ENCODE data around the gene SHOC2.

Gene SHOC2

DNA sequence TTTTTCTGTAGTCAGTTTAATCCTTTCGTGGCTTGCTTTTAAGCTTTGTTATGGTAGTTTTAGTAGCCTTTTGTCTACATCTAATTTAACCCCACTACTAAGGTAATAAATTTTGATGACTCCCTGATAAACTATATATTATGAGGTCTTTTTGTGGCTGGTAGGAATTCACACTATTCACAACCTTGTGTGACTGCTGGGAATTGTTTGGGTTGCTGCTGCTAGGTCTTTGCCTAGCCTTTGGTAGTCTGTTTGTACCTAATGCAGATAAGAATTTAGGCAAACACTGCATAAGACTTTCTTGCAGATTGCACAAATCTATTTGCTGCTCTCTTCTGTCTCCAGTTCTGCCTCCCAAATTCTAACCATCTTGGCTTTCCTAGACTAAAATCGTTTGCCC lies 58.3 kb downstream of the SHOC2 start:
- Histone ChIP-seq H3K4me1 (ENCODE audit: control insufficient read depth, insufficient read depth, low read length) (no peaks in the 10 kb centered on the region), H3K9me3 (ENCODE audit: control insufficient read depth, insufficient read depth, low read length) (no peaks in the 10 kb centered on the region), H3K36me3 (ENCODE audit: control insufficient read depth, insufficient read depth, low read length) (no peaks in the 10 kb centered on the region), H3K27me3 (ENCODE audit: control insufficient read depth, insufficient read depth, low read length) (no peaks in the 10 kb centered on the region), H3K9ac (ENCODE audit: low read depth, low read length) (no peak overlapping the region), H3K4me3 (ENCODE audit: low read depth, low read length) (no peak overlapping the region)

- no peaks in the 10 kb centered on the region for H3K4me1 ChIP-seq (ENCODE audit: control insufficient read depth, insufficient read depth, low read length)
- no peaks in the 10 kb centered on the region for H3K36me3 ChIP-seq (ENCODE audit: control insufficient read depth, insufficient read depth, low read length)
Observed at GRCh38 chr10:110978204-110978603, 58.8 kb downstream of the SHOC2 start.

DNA sequence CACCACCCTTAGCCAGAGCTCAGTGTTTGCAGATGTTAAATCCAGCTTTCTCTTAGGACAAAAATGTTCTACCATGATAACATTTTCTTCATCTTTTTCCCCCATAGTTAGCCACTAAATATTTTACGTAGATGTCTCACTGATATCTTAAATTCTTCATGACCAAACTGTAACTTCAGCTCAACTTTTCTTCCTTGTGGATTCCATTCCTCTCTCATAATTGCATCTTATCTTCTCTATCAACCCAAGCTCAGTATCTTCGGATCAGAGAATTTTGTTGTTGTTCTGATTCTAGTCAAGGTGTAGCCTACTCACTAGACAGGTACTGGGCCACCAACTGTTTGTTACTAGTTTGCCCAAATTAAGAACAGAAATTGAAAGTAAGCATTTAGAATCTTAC lies 60.2 kb downstream of the SHOC2 start:
- H3K4me3 ChIP-seq (ENCODE audit: low read depth, low read length), result no peak overlapping the region
- H3K27me3 ChIP-seq (ENCODE audit: control insufficient read depth, insufficient read depth, low read length), result no peaks in the 10 kb centered on the region
- no peaks in the 10 kb centered on the region for H3K9me3 ChIP-seq (ENCODE audit: control insufficient read depth, insufficient read depth, low read length)
- no peaks in the 10 kb centered on the region for H3K4me1 ChIP-seq (ENCODE audit: control insufficient read depth, insufficient read depth, low read length)
- H3K9ac ChIP-seq (ENCODE audit: low read depth, low read length), result no peak overlapping the region
- no peaks in the 10 kb centered on the region for H3K36me3 ChIP-seq (ENCODE audit: control insufficient read depth, insufficient read depth, low read length)

More at GRCh38 chr10:110978204-110978603, 58.8 kb downstream of the SHOC2 start:
- Histone ChIP-seq H3K4me3 (ENCODE audit: low read depth, low read length) (no peak overlapping the region), H3K27me3 (ENCODE audit: control insufficient read depth, insufficient read depth, low read length) (no peaks in the 10 kb centered on the region), H3K9ac (ENCODE audit: low read depth, low read length) (no peak overlapping the region), H3K9me3 (ENCODE audit: control insufficient read depth, insufficient read depth, low read length) (no peaks in the 10 kb centered on the region)

- H3K9ac ChIP-seq (ENCODE audit: low read depth, low read length), result no peak overlapping the region
- no peaks in the 10 kb centered on the region for H3K4me1 ChIP-seq (ENCODE audit: control insufficient read depth, insufficient read depth, low read length)
- H3K27me3 ChIP-seq (ENCODE audit: control insufficient read depth, insufficient read depth, low read length), result no peaks in the 10 kb centered on the region
- no peak overlapping the region for H3K4me3 ChIP-seq (ENCODE audit: low read depth, low read length)
- no peaks in the 10 kb centered on the region for H3K36me3 ChIP-seq (ENCODE audit: control insufficient read depth, insufficient read depth, low read length)
- H3K9me3 ChIP-seq (ENCODE audit: control insufficient read depth, insufficient read depth, low read length), result no peaks in the 10 kb centered on the region
Observed at GRCh38 chr10:110980807-110981206, 61.4 kb downstream of the SHOC2 start.

DNA sequence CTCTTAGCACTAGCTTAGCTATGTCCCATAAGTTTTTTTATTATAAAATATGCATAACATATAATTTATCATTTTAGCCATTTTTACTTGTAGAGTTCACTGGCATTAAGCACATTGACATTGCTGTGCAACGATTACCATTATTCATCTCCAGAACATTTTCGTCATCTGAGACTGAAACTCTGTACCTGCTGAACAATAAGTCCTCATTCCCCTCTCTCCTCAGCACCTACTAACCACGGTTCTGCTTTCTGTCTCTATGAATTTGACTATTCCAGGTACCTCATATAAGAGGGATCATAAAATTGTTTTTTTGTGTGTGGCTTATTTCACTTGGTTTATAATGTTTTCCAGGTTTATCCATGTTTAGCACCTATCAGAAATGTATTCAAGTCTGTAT lies 64.1 kb downstream of the SHOC2 start:
- Histone ChIP-seq H3K9me3 (ENCODE audit: control insufficient read depth, insufficient read depth, low read length) (no peaks in the 10 kb centered on the region), H3K4me3 (ENCODE audit: low read depth, low read length) (no peak overlapping the region), H3K36me3 (ENCODE audit: control insufficient read depth, insufficient read depth, low read length) (no peaks in the 10 kb centered on the region), H3K4me1 (ENCODE audit: control insufficient read depth, insufficient read depth, low read length) (no peaks in the 10 kb centered on the region), H3K27me3 (ENCODE audit: control insufficient read depth, insufficient read depth, low read length) (no peaks in the 10 kb centered on the region), H3K9ac (ENCODE audit: low read depth, low read length) (no peak overlapping the region)

DNA sequence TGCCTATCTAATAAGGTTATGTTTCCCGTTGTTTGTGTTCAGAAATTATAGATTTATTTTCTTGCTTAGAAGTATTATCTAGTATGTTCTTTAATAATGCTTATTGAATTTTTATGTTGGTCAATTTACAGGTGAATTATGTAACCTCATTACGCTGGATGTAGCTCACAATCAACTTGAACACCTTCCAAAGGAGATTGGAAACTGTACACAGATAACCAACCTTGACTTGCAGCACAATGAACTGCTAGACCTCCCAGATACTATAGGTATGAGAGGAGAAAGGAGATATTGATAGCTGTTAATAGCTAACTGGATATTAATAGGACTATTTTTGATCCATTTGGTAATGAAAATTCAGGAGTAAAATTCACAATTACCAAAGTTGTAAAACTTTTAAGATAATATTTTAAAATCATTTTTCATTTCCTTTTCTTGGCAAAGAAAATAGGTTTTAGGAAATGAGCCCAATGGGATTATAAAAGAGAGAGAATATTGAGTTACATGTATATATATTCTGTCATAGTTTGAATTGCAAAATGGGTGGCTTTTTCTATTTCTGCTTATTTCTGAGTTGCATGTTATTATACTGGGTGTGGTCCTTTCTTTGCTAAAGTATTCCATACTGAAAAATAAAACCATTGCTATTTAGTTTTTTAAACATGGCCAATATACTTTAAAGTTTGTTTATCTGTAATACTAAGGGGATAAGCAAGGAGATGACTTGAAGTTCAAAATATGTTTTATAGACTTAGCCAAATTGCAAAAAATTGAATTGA lies 66.3 kb downstream of the SHOC2 start:
- H3K4me3 ChIP-seq (ENCODE audit: low read depth, low read length), result no peak overlapping the region
- H3K36me3 ChIP-seq (ENCODE audit: control insufficient read depth, insufficient read depth, low read length), result no peaks in the 10 kb centered on the region
- H3K9me3 ChIP-seq (ENCODE audit: control insufficient read depth, insufficient read depth, low read length), result no peaks in the 10 kb centered on the region
- H3K27me3 ChIP-seq (ENCODE audit: control insufficient read depth, insufficient read depth, low read length), result no peaks in the 10 kb centered on the region
- H3K9ac ChIP-seq (ENCODE audit: low read depth, low read length), result no peak overlapping the region
- H3K4me1 ChIP-seq (ENCODE audit: control insufficient read depth, insufficient read depth, low read length), result no peaks in the 10 kb centered on the region

GRCh38 chr10:110989016-110989415 lies 69.6 kb downstream of the SHOC2 start:
- no peaks in the 10 kb centered on the region for H3K9me3 ChIP-seq (ENCODE audit: control insufficient read depth, insufficient read depth, low read length)
- no peaks in the 10 kb centered on the region for H3K36me3 ChIP-seq (ENCODE audit: control insufficient read depth, insufficient read depth, low read length)
- H3K4me1 ChIP-seq (ENCODE audit: control insufficient read depth, insufficient read depth, low read length), result no peaks in the 10 kb centered on the region
- H3K27me3 ChIP-seq (ENCODE audit: control insufficient read depth, insufficient read depth, low read length), result no peaks in the 10 kb centered on the region
- no peak overlapping the region for H3K9ac ChIP-seq (ENCODE audit: low read depth, low read length)
- H3K4me3 ChIP-seq (ENCODE audit: low read depth, low read length), result no peak overlapping the region

DNA sequence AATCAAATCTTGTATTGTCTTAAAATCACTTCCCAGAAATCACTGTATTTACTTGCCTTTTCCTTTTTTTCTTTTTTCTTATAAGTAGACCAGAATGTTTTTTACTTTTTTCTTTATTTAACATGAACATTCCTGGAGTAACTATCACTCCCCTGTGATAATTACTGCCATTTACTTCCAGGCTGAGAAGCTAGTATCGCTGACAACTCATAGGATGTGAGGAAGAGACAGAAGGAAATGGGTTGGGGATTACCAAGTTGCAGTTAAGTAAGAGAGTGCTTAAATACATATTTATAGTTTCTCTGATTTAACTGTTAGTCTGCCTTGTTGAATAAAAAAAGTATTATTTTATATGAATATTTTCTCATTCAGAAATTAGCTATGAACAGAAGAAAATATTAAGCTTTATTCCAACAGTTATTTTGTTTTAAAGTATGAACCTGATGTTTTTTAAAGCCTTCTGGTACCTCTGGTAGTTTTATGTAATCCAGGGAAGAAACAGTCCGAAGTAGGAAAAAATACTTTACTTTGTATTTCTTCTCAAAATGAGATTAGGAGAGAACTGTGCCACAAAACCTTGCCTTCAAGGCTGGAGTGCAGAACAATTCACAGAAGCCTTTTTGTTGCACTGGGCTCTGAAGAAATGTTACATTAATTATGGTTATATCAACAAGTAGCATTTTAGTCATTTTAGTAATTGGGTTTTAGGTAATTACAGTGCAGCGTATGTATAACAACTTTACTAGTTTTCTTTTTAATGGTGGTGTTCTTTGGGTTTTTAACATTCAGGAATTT lies 72.8 kb downstream of the SHOC2 start:
- Histone ChIP-seq H3K36me3 (ENCODE audit: control insufficient read depth, insufficient read depth, low read length) (no peaks in the 10 kb centered on the region), H3K27me3 (ENCODE audit: control insufficient read depth, insufficient read depth, low read length) (no peaks in the 10 kb centered on the region), H3K9ac (ENCODE audit: low read depth, low read length) (no peak overlapping the region), H3K9me3 (ENCODE audit: control insufficient read depth, insufficient read depth, low read length) (no peaks in the 10 kb centered on the region), H3K4me3 (ENCODE audit: low read depth, low read length) (no peak overlapping the region), H3K4me1 (ENCODE audit: control insufficient read depth, insufficient read depth, low read length) (no peaks in the 10 kb centered on the region)

DNA sequence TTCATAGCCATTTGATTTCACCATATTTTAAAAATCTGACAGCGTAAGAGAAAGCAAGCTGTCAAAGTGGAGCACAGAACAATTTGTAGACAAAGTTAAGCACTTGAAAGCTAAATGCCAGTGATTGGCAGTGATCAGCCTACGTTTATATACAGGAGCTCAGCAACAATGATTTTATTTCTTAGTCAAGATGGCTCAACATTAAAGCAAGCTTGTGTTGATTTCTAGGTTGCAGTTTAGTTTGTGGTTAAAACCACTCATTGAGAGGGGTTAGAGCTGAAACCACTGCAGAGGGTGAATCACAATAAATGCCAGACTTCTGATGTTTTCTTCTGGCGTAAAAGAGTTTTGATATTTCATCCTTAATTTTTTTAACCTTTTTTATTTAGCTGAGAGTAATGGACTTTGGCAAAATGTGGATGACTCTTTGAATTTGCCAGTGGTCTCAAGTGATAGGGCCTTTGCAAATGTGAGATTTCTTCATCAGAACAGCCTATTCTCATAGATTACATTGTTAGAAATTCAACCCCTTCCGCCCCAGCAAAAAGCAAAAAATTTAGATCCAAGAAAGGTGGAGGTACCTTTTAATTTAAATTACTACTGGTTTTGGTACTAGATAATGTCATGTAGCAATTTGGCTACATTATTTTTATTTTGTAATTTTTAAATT lies 73.8 kb downstream of the SHOC2 start:
- Histone ChIP-seq H3K9ac (ENCODE audit: low read depth, low read length) (no peak overlapping the region), H3K27me3 (ENCODE audit: control insufficient read depth, insufficient read depth, low read length) (no peaks in the 10 kb centered on the region), H3K36me3 (ENCODE audit: control insufficient read depth, insufficient read depth, low read length) (no peaks in the 10 kb centered on the region), H3K4me3 (ENCODE audit: low read depth, low read length) (no peak overlapping the region), H3K9me3 (ENCODE audit: control insufficient read depth, insufficient read depth, low read length) (no peaks in the 10 kb centered on the region), H3K4me1 (ENCODE audit: control insufficient read depth, insufficient read depth, low read length) (no peaks in the 10 kb centered on the region)

- no peaks in the 10 kb centered on the region for H3K27me3 ChIP-seq (ENCODE audit: control insufficient read depth, insufficient read depth, low read length)
- H3K4me3 ChIP-seq (ENCODE audit: low read depth, low read length), result no peak overlapping the region
- H3K9me3 ChIP-seq (ENCODE audit: control insufficient read depth, insufficient read depth, low read length), result no peaks in the 10 kb centered on the region
- H3K4me1 ChIP-seq (ENCODE audit: control insufficient read depth, insufficient read depth, low read length), result no peaks in the 10 kb centered on the region
- no peaks in the 10 kb centered on the region for H3K36me3 ChIP-seq (ENCODE audit: control insufficient read depth, insufficient read depth, low read length)
- H3K9ac ChIP-seq (ENCODE audit: low read depth, low read length), result no peak overlapping the region
Observed at GRCh38 chr10:110994406-110995086, 75.1 kb downstream of the SHOC2 start.

DNA sequence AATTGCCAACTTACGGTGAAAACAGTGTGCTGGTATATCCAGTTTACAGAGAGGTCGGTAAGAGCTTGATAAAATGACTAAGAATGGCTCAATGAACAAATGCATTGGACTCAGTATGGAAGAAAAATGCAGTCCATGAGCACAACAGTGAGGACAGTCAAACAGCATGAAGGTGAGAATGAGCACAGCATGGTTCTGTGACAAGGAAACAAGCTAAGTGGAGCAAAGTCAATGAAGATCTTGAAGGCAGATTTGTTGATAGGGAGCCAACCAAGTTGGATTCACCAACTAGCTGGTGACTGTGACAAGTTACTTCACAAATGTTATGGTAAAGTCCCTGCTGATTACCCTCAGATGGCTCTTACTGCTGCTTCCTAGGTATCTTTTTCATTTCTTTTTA lies 75.9 kb downstream of the SHOC2 start:
- Histone ChIP-seq H3K27me3 (ENCODE audit: control insufficient read depth, insufficient read depth, low read length) (no peaks in the 10 kb centered on the region), H3K9ac (ENCODE audit: low read depth, low read length) (no peak overlapping the region), H3K36me3 (ENCODE audit: control insufficient read depth, insufficient read depth, low read length) (no peaks in the 10 kb centered on the region), H3K9me3 (ENCODE audit: control insufficient read depth, insufficient read depth, low read length) (no peaks in the 10 kb centered on the region), H3K4me1 (ENCODE audit: control insufficient read depth, insufficient read depth, low read length) (no peaks in the 10 kb centered on the region), H3K4me3 (ENCODE audit: low read depth, low read length) (no peak overlapping the region)

Data from iPS-15b (cell line).